Measurements from ENCODE around the gene AMER3.

Gene AMER3

DNA sequence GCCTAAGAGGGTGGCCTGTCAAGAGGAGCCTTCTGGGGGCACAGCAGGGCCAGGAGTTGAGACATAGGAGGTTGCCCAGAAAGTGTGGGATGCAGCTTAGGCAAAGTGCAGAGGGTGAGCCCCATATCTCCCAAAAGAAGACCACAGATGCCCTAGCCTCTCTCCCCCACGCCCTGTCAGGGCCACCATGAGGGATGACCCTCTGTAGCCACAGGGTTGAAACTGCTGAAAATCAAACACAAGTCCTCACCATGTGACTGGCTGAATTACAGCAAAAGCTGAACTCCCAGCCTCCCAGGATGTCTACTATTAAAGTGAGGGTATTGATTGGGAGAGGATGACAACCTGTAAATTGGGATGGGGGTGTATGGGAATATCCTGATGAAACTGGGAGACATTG is 44.0 kb downstream of the AMER3 start:
- TF ChIP-seq, protein P1, sequence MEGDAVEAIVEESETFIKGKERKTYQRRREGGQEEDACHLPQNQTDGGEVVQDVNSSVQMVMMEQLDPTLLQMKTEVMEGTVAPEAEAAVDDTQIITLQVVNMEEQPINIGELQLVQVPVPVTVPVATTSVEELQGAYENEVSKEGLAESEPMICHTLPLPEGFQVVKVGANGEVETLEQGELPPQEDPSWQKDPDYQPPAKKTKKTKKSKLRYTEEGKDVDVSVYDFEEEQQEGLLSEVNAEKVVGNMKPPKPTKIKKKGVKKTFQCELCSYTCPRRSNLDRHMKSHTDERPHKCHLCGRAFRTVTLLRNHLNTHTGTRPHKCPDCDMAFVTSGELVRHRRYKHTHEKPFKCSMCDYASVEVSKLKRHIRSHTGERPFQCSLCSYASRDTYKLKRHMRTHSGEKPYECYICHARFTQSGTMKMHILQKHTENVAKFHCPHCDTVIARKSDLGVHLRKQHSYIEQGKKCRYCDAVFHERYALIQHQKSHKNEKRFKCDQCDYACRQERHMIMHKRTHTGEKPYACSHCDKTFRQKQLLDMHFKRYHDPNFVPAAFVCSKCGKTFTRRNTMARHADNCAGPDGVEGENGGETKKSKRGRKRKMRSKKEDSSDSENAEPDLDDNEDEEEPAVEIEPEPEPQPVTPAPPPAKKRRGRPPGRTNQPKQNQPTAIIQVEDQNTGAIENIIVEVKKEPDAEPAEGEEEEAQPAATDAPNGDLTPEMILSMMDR (IDR thresholded peaks at IDR 0.05; ENCODE audit: extremely low read depth, missing control alignments) = no peak
- DNase-seq (ENCODE audit: low spot score) = no peak

DNA sequence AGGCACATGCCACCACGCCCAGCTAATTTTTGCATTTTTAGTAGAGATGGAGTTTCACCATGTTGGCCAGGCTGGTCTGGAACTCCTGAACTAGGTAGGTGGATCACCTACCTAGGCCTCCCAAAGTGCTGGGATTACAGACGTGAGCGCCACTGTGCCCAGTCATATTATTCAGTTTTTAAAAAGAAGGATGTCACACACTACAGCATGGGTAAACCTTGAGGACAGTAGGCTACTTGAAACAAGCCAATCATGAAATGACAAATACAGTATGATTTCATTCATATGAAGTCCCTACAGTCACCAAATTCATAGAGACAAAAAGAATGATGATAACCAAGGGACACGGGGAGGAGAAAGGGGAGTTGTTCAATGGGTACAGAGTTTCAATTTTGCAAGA is 50.3 kb downstream of the AMER3 start:
- DNase-seq (ENCODE audit: low spot score) = no peak
- TF ChIP-seq, protein P1 (IDR thresholded peaks at IDR 0.05; ENCODE audit: extremely low read depth, missing control alignments) = no peak

DNA sequence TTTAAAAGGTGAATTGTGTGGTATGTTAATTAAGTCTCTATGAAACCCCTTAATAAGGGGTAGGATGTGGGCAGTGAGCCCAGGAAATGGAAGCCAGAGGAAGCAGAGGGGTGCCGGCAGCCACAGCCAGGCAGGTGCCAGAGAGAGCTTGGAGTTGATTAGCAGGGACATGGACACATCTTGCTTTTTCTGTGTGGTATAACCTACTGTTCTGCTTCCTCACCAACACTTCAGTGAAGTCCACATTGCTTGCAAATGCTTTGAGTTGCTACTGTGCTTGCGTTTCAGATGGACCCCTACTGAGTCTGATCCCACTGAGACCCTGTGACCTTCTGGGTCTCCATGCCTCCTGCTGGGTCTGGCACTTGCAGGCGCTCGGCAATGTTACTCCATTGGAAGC is 51.0 kb downstream of the AMER3 start:
- DNase-seq (ENCODE audit: low spot score) = no peak

DNA sequence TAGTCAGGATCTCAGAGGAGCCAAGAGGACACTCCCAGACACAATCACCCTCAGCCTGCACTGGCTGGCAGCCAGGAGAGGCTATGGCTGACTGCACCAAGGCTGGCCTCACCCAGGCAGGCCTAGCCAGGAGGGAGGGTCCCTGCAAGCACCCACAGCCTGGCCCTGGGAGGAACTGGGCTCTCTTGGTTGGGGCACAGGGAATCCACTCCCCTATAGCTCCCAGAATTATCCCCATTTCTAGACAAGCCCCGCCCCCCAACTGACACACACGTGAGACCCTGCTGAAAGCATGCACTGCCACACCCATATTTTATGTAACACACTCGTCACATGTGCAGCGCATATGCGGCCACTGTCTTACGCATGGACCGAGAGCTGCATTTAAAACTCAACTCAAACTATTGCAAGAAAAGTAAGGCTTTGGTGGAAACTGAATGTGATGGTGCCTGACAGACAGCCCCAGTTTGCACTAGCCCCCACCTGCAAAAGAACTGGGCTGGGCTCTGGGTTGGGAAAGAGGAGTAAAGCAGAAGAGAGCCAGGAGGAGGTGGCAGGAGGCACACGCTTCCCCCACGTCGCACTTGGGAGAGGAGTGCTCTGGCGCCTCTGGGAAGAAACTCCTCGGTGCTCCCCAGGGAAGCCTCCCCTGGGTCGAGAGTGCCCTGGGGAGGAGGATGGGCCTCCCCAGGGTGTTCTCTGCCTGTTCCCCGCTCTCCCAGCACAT is 52.5 kb downstream of the AMER3 start:
- TF ChIP-seq, protein P1 (IDR thresholded peaks at IDR 0.05; ENCODE audit: extremely low read depth, missing control alignments) = no peak
- no peak for DNase-seq (ENCODE audit: low spot score)

More for the DNA sequence above, 51.0 kb downstream of the AMER3 start:
- TF ChIP-seq, protein P1 (IDR thresholded peaks at IDR 0.05; ENCODE audit: extremely low read depth, missing control alignments) = no peak

DNA sequence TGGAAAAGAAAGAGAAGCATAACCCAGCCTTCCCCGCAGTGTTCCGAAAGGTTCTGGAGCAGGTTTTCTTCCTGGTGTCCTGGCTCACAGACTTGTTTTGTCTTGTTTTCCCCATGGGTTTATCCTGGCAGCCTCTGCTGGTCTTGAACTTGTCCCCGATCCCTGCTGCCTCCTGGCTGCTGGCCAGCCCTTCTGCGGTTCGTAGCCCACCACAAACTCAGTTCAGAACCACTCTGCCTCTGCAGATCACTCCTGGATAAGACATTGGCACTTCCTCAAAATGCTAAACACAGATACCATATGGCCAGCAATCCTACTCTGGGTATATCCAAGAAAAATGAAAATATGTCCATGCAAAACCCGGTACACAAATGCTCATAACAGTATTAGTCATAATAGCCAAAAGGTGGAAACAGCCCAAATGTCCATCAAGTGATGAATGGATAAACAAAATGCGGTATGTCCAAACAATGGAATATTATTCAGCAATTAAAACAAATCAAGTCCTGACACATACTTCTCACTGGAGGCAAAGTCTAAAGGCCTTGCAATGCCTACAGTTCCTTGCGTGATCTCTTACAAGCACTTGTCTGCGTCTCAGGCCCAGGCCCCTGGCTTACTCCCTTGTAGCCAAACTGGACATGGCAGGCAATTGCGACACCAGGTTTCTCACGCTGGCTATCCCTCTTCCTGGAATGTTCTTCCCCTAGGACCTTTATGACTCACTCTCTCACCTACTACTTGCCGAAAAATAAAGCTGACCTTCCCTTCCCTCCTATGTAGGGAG is 53.3 kb downstream of the AMER3 start:
- DNase-seq (ENCODE audit: low spot score) = no peak
- TF ChIP-seq, protein P1 (IDR thresholded peaks at IDR 0.05; ENCODE audit: extremely low read depth, missing control alignments) = no peak

DNA sequence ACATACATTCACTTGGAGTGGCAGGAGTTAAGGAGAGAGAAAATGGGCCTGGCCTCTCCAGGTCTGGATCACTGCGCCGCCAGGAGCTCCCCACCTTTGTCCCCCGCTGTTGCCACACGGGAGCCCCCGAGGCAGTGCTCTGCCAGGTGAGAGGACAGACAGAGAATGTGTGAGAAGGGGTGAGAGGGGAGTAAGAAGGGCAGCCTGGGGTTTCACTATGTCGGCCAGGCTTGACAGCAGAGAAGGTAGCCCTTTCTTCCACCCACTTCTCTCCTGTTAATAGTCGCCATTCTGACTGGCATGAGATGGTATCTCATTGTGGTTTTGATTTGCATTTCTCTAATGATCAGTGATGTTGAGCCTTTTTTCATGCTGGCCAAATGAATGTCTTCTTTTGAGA is 55.1 kb downstream of the AMER3 start:
- DNase-seq (ENCODE audit: low spot score) = no peak
- TF ChIP-seq, protein P1 (IDR thresholded peaks at IDR 0.05; ENCODE audit: extremely low read depth, missing control alignments) = no peak

DNA sequence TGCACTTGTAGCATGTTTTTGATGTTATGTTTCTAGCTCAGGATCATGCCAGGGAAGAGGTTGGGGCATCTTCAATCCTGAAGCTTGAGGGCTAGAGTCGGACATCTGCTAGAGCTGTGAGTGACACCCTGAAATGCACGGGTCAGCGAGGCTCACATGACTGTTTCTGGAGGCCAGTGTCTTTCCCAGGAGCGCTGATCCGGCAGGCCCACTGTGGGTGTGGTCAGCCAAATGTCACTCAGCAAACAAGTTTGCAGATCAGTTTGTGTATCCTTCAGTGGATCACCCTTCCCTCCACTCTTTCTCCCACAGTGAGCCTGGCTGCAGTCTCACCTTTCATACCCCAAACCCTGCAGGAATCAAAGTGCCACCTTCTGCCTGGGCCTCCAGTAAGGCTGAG is 58.4 kb downstream of the AMER3 start:
- TF ChIP-seq, protein P1 (IDR thresholded peaks at IDR 0.05; ENCODE audit: extremely low read depth, missing control alignments) = no peak
- DNase-seq (ENCODE audit: low spot score) = no peak
